ENCODE data around the gene PARP4. TPM values are rescaled to one million over a fixed set of nuclear protein-coding genes. Genes with fewer than 3 reads are reported as not detected.

PARP4 gene
- total and polyA plus RNA-seq, 2 donors (not counting 3 experiments of a cell fraction or from before 2014, with no cell fraction given): 37.1 to 71.7 TPM

GRCh38 chr13:24386816-24387708 is 125.5 kb downstream of the PARP4 start:
- no peak for FAIRE-seq
- no TSS peak for BruUV-seq (replicated peaks)
- Histone ChIP-seq H3K9ac (replicated peaks; ENCODE audit: extremely low read depth, insufficient read depth, low read length) (no peak overlapping the region), H3K4me1 (ENCODE audit: control insufficient read depth, extremely low read depth, insufficient read depth, low read length) (no peaks in the 10 kb centered on the region), H3K9me3 (replicated peaks; ENCODE audit: control insufficient read depth, insufficient read depth, low read length) (no peaks in the 10 kb centered on the region), H3K36me3 (ENCODE audit: control insufficient read depth in 2 of 2, extremely low read depth in 1 of 2, insufficient read depth in 2 of 2, low read length in 2 of 2) (no peaks in the 10 kb centered on the region), H3K27ac (ENCODE audit: insufficient read depth, low read depth, low read length) (no peak overlapping the region), H3K79me2 (ENCODE audit: control insufficient read depth, insufficient read depth, low read length) (no peaks in the 10 kb centered on the region), H3K4me2 (ENCODE audit: insufficient read depth, low read length) (no peak overlapping the region), H3K9me1 (replicated peaks; ENCODE audit: control insufficient read depth, extremely low read depth, insufficient read depth, low read length) (no peaks in the 10 kb centered on the region), H4K20me1 (replicated peaks; ENCODE audit: control insufficient read depth, extremely low read depth, insufficient read depth, low read length) (no peaks in the 10 kb centered on the region), H2AFZ (ENCODE audit: low read depth, low read length) (no peak overlapping the region), H3K27me3 (ENCODE audit: control insufficient read depth in 2 of 2, insufficient read depth in 2 of 2, low read length in 2 of 2) (no peaks in the 10 kb centered on the region), H3K4me3 (replicated peaks in 1 of 3; ENCODE audit: insufficient read depth in 1 of 3, low read depth in 1 of 3, low read length in 3 of 3) (no peak overlapping the region)
- dilution Hi-C loops (cut with MboI; ENCODE audit: extremely low pct_ligation_motif_present, low sequenced_read_pairs) (no loop called here), intact Hi-C loops (cut with micrococcal nuclease) (no loop called here)
- DNase-seq (ENCODE audit: low read depth, low spot score): no peak
- POLR2A ChIA-PET: no interaction called here
- TF ChIP-seq FOS (IDR thresholded peaks at IDR 0.05; ENCODE audit: borderline replicate concordance, insufficient read depth, low read length): no peak
- TF ChIP-seq CTCF (IDR thresholded peaks at IDR 0.05; ENCODE audit: extremely low read depth in 1 of 2, insufficient read depth in 1 of 2, low read depth in 1 of 2, low read length in 2 of 2): no peak
- TF ChIP-seq MYC (IDR thresholded peaks at IDR 0.05; ENCODE audit: low read depth, low read length): no peak
- TF ChIP-seq MAX (IDR thresholded peaks at IDR 0.05; ENCODE audit: insufficient read depth, insufficient read length): no peak
- TF ChIP-seq JUN (IDR thresholded peaks at IDR 0.05; ENCODE audit: borderline replicate concordance, insufficient read depth, insufficient read length, low read depth): no peak
- TF ChIP-seq POLR2A (IDR thresholded peaks at IDR 0.05; ENCODE audit: low read depth, low read length): no peak
- TF ChIP-seq POLR2AphosphoS5 (IDR thresholded peaks at IDR 0.05; ENCODE audit: insufficient read depth, low read depth, low read length): no peak
- no peak for TF ChIP-seq EZH2 (IDR thresholded peaks at IDR 0.05; ENCODE audit: borderline replicate concordance, low read depth, low read length, severe bottlenecking)
- no peak for TF ChIP-seq GATA2 (IDR thresholded peaks at IDR 0.05; ENCODE audit: insufficient read depth, insufficient read length, low read depth, low read length)
- CTCF ChIA-PET: no interaction called here

Measured in endothelial cell of umbilical vein (primary cell).